CD4-positive, alpha-beta T cell treated with Interleukin-1 beta for 1 hour (primary cell): ENCODE results near the gene TMEM59L.

Experiments used
- DNase-seq, 2 donors: peaks; one replicate each; pipeline ENCODE4 v3.0.0-alpha.2; 2020 to 2022

The TMEM59L gene

DNA sequence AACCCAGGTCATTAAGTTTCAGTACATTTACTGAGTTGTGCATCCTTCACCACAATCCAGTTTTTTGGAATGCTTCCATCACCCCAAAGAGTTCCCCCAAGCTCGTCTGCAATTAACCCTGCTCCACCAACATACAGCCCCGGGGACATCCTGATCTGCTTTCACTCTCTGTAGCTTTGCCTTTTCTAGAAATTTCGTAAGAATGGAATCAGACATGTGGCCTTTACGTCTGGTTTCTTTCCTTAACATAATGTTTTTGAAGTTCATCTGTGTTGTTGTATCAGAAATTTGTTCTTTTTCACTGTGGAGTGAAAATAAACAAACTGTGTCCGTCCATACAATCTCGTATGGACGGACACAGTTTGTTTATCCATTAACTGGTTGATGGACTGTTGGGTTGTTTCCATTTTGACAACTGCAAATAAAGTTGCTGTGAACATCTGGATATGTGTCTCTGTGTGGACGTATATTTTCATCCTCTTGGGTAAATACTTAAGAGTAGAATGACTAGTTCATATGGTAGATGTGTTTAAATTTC is 27.1 kb downstream of the TMEM59L start:
- DNase-seq = no peak

DNA sequence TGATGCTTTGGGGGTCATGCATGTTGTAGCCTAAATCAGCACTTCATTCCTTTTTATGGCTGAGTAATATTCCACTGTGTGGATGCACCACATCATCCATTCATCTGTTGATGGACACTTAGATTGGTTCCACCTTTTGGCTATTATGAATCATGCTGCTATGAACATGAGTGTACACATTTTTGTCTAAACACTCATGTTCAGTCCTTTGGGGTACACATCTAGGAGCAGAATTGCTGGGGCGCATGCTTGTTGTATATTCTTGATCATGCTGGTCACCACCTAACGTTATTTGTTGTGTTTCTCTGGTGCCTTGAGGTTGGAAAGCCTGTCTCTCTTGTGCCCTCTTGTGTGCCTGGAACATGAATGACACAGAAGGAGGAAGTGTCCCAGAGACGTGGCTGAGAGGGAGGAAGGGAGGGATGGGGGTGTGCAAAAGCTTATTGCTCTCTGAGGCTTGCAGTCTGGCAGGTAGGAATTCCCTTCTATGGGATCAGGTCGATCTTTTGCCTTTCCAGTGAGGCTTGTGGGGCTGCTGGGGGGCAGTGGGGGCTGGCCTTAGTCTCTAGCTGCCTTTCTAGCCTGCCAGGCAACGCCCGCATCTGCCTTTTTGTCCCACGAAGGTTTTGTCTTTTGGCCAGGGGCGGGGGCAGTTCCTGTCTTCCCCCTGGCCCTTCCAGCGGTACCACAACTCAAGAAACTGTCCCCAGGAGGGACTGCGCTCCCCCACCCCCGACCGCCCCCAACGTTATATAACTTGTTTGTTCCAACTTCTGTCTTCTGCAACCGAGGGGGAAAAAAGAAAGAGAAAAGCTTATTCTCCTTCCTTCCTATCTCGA is 31.7 kb downstream of the TMEM59L start:
- DNase-seq = peak in 1 of 2 donors; percentile 23

DNA sequence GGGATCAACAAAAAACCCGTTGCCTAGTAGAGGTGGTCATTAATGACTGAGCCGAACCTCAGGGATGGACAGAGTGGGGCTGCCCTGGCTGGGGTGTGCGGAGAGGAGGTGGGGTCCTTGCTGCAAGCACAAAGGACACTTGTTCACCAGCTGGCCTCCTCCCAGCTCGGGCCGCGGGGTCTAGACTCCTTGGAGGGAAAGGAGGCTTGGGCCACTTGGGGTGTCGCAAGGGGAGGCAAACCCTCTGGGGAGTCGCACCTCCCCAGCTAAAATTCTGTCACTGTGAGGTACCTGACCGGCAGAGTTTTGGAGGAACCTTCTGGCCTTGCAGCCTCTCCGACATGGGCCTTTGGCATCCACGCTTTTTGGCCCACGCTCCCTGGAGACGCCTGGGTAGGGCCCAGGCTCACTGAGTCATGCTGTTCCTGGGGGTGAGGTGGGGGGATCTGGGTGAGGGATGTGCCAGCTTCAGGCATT is 32.4 kb downstream of the TMEM59L start:
- no peak for DNase-seq

DNA sequence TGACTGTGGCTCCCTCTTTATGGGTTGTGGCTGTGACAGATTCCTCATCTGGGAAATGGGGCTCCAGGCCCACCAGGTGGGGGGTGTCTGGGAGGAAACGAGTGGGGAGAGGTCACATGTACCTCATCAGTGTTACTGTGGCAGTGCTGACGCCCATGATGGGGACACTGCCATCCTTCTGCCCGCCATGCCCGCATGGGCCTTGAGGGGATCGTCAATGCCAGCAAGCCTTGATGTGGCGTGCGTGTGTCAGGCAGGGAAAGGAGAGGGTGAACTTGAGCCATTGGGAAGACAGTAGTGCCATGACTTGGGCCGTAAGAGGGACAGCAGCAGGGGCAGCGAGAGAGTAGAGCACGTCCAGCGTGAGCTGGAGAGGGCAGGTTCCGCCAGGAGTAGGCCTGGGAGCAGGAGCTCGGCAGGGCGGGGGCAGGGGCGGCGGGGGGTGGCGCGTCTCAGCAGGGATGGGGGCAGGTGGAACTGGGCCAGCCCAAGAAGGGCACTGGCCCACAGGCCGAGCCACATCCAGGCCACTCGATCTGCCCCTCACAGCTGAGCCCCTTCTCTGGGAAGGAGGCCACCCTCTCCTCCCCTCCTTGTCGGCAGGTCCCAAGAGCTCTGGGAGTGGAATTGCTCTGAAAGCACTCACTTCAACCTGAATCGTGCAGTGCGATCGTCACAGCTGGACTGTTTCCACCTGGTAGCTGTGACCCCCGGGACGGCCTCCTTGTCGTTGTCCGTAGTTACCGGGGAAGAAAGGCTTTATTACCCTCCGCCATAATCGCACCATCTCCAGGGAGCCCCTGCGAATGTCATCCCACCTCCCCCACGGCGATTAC is 34.1 kb downstream of the TMEM59L start:
- no peak for DNase-seq

DNA sequence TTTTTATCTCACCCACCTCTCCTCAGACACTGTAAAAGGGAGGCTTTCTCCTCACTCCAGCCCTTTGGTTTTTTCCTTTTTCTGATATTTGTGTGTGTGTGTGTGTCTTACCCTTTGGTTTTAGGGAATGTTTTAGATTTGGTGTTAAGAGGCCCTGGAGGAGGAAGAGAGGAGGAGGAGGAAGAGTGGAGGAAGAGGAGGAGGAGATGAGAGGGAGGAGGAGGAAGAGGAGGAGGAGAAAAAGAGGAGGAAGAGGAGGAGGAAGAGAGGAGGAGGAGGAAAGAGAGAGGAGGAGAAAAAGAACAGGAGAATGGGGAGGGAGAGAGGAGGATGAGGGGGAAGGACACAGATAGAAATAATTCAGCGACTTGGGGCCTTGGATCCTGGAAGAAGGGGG is 34.7 kb downstream of the TMEM59L start:
- no peak for DNase-seq

DNA sequence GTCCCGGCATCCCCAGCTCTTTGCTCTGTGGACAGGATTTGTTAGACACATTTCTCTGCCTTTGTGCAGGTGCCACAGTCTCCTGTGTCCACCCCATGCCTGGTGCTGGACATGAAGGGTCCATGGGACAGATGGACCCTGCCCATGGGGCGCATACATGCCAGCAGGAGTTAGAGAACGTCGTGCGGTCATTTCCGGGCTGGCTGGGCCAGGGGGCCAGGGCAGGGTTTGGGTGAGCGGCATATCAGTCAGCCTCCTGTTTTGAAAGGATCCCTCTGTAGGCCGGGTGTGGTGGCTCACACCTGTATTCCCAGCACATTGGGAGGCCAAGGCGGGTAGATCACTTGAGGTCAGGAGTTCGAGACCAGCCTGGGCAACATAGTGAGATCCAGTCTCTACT is 35.1 kb downstream of the TMEM59L start:
- no peak for DNase-seq

DNA sequence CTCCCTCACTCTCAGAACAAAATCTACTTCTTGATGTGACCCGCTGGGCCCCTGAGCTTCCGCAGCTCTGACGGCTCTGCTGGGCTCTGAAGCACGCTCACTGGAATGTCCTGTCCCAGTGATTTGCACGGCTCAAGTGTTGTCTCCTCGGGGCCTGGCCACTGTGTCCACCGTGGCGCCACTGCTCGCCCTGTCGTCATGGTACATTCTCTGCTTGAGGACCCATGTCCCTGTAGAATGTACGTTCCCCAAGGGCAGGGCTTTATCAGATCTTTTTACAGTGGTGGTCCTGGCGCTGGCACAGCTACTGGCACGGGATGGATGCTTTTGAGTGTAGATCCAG is 36.3 kb downstream of the TMEM59L start:
- no peak for DNase-seq

DNA sequence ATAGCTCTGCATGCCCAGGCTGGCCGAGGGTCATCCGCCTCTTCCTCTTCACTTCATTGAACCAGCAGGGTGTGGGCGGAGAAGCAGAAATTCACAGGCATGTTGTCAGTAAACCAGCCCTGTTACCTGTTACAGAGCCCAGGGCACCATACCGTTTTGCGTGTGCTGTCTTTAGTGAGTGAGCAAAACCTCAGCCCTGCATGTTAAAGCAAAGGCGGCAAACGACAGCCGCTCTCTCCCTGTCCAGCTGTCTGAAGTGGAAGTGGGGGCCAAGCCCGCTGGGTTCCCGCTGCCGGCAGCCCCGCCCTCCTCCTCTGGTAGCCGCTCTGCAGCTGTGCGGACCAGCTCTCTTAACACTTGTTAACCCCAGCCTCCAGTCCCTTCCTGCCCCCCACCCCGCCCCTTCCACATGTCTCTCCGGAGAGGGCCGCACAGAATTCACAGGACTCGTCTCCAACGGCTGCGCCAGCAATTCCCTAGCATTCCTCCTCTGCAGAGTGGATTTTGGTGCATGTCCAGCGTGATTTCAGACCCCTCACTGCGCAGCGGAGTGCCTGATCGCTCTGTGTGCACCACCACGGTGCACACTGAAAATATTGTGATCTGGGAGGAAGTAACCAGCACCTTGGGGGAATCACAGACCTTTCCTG is 36.8 kb downstream of the TMEM59L start:
- DNase-seq = no peak

DNA sequence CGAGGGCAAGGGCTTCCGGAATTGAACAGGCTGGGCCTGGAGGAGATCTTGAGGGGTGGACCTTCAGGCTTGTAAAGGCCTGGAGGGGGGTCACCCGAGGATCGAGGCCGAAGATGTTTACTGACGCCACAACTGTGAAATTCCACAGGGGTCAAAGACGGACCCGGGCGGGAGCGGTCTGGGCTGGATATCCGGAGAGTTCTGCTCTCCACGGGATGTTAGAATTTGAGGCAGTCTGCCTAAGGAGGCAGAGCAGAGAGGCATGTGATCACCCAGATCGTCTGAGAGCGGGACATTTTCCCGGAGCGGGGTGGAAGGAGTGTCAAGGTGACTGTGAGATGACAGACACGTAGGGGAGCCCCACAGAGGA is 37.3 kb downstream of the TMEM59L start:
- no peak for DNase-seq

DNA sequence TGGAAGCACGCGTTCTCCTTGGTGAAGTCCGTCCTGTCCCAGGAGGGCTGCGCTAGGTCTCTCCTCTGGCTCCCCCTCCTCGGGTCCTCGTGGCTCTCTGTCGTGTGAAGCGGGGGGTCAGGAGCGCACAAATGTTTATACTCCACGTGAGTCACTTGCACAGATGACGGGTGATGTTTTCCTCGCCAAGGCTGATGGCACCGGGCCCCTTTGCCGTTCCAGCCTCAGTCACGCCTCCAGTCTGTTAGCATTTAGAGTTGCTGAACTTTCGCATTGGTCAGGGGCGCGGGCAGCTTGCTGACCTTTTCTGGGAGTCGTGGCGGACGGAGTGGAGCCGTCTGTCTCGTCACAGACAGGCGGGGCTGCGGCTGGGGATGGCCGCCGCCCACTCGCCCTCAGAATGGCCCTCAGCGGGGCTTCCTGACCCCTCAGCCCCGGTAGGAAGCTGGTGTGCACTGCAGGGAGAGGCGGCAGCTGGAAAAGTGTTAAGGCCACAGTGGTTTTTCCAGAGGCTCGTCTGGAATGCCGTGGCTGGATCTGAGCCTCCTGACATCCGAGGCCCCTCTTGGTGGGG is 37.9 kb downstream of the TMEM59L start:
- DNase-seq = no peak

DNA sequence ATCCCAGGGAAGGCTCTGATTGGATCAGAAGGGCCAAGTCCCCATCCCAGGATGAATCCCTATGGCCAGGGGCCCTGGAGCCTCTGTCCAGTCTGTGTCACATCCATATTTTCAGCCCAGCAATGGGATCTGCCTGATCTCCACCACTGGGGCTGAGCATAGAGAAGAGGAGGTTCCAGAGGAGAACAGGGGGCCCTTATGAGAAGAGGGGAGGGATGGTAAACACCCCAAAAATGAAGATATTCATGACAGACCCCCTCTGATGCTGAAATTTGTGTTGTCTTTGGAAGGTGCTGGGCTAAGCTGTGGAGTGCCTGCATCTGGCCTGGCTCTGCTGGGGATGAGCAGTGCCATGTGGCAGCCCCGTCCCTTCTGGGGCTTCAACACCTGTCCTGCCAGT is 38.6 kb downstream of the TMEM59L start:
- no peak for DNase-seq

DNA sequence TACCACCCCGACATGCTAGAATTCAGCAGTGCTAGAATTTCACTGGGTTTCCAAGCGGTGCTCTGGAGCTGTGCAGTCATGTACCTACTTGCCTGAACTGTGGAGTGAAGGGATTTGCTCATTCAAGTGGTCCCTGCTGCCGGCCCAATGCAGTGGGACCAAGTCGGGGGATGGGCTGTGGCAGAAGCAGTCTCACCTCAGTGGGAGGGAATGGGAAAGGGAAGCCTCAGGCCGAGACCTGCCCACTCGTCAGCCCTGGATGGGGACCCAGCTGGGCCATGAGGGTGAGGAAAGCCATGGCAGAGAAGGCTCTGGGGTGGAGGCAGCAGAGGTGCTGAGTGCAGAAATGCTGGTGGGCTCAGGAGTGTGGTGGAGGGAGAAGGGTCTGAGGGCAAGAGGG is 39.1 kb downstream of the TMEM59L start:
- DNase-seq = no peak

DNA sequence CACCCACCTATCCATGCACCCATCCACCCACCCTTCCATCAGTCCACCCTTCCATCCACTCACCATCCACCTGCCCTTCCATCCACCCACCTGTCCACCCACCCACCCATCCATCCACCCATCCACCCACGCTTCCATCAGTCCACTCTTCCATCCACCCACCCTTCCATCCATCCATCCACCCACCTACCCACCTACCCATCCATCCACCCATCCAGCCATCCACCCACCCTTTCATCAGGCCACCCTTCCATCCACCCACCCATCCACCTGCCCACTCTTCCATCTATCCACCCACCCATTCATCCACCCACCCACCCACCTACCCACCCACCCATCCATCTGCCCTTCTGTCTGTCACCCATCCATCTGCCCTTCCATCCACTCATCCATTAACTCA is 41.2 kb downstream of the TMEM59L start:
- DNase-seq = no peak

DNA sequence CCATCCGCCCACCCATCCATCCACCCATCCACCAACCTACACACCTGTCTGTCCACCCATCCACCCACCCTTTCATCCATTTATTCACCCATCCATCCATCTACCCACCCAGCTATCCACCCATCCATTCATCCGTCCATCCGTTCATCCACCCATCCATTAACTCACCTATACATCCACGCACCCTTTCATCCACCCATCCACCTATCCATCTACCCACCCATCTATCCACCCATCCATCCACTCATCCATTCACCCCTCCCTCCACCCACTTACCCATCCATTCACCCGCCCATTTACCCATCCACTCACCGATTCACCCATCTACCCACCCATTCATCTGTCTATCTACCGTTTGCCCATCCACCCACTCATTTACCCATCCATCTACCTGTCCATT is 41.8 kb downstream of the TMEM59L start:
- no peak for DNase-seq

DNA sequence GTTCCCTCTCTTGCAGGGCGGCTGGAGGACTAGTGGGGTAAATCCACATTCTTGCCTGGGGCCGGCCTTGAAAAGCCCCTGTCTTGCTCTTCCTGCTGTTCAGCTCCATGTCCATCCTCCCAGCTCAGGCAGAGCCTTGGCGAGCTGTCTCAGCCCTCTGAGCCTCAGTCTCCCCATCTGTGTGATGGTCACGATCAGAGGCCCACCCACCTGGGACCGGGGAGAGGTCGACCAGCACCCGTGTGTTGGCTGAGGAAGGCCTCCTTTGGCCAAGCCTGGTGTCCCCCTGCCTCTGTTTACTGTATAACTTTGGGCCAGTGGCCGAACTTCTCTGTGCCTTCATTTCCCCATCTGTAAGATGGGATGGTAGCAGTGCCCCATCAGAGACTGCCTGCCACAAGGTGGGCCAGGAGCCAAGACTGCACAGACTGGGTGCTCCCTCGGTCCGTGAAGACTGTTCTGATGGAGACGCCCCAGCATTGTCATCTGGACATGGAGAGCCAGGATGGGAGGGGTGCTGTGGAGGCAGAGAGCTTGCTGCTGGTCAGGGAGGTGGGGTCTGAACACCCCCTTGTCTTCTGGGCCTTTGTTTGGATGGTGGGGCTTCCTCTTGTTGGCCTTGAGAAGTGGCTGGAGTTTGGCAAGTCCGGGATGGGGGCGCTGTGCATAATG is 42.6 kb downstream of the TMEM59L start:
- DNase-seq = no peak

DNA sequence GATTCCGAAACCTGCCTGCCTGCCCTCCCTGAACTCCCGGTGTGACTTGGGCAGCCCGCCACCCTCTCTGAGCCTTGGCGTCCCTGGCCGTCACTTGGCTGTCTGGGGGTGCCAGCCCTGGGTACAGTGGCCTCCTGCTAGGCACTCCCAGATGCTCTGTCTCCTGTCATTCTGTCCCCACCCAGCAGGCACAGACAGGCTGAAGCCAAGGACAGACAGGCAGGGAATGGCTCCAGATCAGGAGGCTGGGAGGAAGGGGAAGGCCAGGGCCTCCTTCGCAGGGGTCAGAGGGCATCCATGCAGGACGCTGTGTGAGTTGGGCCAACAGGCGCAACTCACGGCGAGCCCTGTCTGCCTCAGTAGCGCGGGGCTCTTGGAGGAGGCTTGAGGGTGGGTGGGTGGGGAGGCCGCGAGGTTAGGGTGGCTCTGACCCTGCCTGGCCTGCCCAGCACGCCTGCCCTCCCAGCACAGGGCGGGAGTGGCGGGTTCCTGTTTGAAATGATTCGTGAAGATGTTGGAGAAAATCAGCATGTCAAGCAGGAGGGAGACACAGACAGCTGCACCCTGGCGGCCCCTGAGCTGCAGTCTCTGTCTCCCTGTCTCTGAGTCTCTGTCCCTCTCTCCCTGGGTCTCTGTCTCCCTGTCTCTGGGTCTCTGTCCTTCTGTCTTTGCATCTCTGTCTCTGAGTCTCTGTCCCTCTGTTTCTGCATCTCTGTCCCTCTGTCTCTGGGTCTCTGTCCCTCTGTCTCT is 43.8 kb downstream of the TMEM59L start:
- no peak for DNase-seq

DNA sequence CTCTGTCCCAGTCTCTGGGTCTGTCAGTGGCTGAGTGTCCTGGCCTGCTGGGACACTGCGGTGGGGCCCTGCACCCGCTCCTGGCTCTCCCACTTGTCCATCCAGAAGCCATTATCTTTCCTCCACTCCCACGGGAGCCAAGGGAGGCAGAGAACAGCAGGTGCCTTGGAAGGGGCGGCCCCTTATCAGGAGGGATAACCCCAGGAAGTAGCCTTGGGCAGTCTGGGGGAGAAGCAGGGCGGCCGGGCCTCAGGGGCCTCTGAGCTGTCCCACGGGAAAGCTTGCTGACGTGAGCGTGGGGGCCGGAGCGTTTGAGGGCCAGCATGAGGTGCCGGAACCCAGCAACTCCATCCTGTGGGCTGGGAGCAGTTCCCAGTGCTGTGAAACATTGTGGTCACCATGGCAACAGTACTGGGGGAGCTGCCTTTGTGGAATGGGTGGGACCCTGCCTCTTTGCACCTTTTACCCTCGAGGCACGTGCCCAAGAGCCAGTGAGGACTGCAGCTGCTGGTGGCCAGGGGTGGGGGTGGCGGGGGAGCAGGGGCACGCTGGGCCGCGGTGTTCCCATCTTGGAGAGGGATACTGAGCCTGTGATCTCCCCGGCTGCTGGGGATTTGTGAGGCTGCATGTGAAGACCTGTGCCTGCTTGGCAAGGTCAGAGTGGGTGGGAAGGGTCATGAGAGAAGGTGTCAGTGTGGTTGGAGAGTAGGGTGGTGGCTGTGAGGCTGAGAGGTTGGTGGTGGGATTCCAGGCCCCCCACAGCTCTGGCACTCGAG is 45.1 kb downstream of the TMEM59L start:
- DNase-seq = no peak

DNA sequence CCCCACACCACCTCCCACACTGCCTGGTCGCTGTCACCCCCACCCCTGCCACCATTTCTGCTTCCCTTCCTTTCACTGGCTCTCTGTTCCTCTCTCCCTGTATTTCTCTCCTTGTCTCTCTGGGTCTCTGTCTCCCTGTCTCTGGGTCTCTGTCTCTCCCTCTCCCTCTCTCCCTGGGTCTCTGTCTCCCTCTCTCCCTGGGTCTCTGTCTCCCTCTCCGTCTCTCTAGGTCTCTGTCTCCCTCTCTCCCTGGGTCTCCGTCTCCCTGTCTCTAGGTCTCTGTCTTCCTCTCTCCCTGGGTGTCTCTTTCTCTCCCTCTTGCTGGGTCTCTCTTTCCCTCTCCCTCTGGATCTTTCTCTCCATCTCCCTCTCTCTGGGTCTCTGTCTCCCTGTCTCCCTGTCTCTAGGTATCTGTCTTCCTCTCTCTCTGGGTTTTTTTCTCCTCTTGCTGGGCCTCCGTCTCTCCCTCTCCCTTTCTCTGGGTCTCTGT is 45.7 kb downstream of the TMEM59L start:
- DNase-seq = no peak

DNA sequence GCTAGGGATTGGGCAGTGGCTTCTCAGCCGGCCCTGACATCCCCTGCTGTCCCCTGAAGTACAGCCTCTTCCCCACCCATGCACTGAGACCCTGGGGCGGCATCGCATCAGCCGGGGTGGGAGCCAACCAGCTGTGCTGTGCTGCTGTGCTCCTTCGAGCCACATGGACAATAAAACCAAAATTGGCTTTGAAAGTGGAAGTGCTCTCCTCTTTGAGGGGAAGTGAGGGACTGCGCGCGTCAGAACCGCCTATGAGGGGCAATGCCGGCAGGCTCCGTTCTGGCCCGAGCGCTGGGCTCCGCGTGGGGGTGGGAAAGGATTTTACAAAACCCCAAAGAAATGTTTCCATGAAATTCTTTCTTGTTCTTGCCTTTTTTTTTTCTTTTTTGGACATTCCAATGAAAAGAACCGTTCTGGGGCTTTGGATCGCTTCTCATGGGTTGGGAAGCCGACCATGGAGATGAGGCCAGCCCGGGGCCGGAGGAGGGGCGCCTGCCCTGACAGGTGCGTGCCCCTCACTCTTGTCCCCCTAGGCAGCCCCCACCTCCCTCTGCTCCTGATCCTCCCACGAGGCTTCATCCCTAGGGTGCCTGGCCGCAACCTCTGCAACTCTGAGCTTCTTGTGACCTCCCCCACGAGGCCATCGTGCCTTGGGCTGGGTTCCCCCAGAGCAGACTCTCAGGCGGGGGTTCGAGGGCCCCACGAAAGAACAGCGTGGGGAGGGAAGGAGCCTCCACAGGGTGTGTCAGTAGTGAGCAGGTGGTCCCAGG is 46.8 kb downstream of the TMEM59L start:
- peak in 1 of 2 donors; percentile 36 for DNase-seq
